NOMO-1 treated with dmso at 0.1 percent for 144 hours (cell line): ENCODE measurements around the gene TTLL9.

Source experiments
- DNase-seq: peaks from one replicate; lab custom pipeline; 2025; ENCODE audit not compliant: unreplicated experiment; lab: John Stamatoyannopoulos, UW

The TTLL9 gene

DNA sequence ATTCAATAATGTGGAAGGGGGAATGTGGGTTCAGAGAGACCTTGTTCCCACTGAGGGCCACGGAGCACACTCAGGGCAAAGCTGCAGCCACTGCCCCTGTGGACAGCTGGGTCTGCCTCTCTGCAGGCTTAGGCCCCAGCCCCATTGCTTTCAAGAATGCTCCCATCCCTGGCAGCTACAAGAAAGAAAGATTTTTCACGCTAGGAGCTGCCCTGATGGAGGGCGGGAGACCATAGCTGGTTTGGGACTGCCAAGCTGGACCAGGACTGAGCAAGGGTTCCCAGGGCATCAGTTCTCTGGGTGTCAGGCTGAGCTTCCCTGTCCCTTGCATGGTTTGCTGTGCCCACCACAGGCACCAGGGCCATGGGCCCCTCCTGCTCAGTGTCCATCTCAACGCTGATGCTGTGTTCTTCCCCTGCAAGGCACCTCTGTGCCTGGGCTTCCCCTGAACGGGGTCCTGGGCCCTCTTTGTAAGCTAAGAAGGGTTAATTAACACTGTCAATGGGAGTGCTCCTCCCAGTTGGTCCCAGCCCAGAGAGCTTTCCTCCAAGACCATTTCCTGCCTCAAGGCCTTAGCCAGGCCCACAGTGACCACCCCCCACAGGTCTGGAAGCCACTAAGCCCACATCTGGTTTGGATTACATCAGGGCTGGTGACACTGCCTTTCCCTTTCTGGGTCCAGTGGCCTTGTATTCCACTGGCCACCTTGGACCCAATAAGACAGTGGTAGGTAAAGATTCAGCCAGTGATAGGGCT is 33.4 kb upstream of the TTLL9 start:
- DNase-seq = no peak

DNA sequence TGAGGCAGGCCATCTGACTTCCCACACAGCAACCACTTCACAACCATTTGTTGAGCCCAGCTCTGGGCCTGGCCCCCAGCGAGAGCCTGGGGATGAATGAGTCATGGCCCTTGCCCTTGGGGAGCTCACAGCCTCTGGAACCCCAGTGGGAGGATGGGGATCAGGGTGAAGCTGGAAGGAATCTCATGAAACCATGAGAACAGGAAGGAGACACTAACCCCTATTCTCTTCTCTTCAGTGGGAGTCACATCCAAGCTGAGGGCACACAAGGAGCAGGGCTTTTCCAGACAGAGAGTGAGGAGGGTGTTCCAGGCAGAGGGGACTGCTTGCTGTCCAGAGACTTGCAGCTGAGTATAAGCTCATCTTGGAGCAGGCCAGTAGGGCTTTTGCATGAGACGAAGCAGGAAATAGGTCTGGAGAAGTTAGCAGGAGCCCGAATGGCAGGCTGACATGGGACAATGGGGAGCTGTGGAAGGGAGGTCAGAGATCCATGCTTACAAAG is 32.5 kb upstream of the TTLL9 start:
- no peak for DNase-seq

GRCh38 chr20:31838646-31839292 is 31.7 kb upstream of the TTLL9 start:
- DNase-seq = peak; percentile 9

GRCh38 chr20:31839782-31840487 is 30.5 kb upstream of the TTLL9 start:
- no peak for DNase-seq

- no peak for DNase-seq
These were observed 29.3 kb upstream of the TTLL9 start for GRCh38 chr20:31840906-31841816.

DNA sequence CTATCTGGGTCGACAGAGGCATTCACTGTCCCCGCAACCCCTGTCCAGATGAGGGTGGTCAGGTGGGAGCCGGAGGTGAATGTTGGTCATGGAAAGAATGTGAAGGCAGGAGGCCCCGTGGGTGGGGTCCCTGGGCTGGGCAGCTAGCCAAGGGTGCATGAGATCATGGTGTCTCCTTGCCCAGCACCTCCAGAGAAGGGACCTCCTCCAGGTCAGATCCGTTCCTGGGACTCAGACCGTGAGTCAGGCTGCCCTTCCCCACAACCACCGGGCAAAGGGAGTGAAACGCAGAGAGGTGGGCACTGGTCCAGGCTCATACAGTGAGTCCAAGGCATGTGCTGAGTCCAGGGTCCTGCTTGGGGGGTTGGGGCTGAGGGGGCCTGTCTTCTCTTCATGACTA is 28.5 kb upstream of the TTLL9 start:
- DNase-seq = no peak

- no peak for DNase-seq
These were observed 27.8 kb upstream of the TTLL9 start for GRCh38 chr20:31842471-31843157.

GRCh38 chr20:31843288-31843687 is 27.1 kb upstream of the TTLL9 start:
- DNase-seq = no peak

DNA sequence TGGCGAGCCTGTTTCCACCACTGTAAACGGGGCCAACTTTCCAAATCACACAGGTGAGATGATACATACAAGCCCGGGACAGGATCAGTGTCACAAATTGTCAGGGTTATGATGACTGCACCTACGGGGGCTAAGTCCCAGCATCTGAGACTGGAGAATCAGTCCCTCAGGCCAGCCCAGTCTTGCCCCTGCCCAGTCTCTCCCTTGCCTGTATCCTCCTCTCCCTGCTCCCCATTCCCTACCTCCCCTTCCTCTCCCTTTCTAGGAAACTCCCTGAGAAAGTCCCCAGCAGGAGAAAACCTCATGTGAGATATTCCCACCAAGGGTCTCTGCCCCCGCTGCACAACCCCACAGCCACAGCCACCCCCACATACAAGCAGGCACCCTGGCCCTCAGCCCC is 26.6 kb upstream of the TTLL9 start:
- DNase-seq = no peak

DNA sequence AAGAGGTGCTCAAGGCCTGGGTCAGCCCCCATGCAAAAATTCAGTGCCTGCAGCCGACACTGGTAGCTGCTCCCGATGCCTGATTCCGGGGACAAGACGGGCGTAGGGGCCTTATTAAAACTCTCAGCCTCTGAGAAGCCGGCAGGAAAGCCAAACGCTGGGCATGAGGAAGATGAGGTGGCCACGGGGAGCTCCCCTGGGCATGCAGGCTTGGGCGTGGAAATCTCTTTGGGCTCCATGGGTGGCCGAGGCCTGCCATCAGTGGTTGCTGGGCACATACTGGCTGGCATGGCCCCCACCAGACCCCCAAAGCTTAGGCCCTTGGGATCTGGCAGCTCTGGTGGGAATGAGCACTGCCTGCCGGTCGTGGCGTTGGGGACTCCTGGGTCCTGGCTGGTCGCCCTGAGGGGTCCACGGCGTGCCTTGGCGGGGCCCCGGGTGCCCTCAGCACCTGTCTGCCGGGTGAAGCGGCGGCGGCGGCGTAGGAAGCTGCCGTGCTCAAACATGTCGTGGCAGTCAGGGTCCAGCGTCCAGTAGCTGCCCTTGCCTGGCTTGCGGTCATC is 25.6 kb upstream of the TTLL9 start:
- no peak for DNase-seq

GRCh38 chr20:31845300-31845863 is 25.1 kb upstream of the TTLL9 start, which contains the start of gene FOXS1:
FOXS1 (minus strand) TSS chr20:31845604; CDS start chr20:31845542, 62 bp downstream.
- DNase-seq = no peak

DNA sequence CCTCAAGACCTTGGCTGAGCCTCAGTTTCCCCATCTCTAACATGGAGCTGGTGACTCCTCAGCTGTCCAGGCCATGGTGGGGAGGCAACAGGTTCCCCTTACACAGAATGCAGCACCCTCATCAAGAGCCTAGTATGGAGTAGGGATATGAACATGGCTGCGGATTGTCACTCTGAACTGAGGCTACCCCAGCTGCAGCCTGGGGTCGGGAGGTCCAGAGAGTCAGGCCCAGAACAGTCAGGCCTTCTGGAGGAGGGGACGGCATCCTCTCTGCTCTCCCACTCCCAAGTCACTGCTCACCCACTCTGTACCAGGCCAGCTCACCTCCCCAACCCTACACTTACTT is 23.7 kb upstream of the TTLL9 start:
- DNase-seq = no peak

DNA sequence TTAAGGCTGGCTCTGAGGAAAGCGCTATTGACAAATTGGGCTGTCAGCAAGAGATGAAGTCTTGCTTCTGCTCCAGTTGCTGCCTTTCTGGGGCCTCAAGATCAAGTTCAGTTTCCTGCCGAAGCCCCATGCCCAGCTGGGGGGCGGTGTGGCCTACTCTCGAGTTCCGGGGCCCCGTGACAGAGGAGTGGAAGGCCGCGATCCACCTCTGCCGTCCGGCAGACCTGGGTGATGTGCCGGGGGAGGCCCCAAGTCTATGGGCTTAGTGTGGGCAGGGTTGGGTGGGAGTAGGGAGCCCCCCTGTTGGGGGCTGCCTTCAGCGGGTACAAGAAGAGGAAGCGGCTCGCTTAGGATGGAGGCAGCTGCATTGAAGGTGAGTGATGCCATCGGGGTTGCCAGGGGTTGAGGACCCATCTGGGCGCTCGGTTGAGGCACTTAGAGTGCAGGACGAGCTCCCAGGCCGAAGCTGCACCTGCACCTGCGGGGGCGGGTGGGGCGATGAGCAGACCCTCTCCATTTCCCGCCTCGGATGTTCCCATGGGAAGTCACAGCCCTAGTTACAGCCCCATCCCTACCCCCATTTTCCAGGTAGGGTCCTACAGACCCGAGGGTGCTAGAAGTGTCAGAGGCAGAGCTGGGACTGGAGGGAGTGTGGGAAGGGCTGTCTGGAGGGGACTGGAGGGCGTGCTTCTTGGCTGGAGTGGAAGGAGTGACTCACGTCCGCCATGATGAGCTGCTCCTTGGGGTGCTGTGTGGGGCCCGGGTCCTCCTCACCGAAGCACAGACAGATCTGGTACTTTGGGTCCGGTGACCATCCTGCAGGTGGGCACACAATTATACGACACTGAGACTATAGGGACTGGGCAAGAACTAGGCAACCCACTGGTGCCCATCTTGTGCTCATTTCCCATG is 22.1 kb upstream of the TTLL9 start:
- no peak for DNase-seq

DNA sequence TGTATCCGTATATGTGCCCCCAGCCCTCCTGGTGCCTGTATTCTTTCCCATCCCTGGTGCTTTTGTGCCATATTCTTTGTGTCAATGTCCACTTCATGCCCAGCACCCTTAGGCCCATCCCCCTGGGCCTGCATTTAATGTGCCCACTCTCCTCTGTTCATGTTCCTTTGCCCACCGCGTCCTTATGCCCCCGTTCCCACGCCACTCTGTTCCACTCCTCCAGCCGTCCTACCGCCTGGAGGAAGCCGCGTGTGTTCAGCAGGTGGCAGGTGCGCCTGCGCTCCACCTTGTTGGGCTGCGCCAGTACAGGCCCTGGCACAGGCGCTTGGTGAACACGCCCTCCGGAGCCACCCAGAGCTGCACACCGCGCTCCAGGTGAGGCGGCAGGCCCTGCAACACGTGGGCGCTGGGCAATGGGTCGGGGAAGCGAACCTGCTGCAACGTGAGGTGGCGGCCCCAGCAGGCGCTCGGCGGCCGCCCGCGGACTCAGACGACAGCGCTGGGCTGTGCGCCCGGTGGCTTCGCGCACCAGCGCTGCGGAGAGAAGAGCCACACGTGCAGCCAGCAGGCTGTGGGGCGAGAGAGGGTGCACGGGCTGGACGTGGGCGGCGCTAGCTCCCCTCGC is 21.0 kb upstream of the TTLL9 start:
- DNase-seq = no peak

DNA sequence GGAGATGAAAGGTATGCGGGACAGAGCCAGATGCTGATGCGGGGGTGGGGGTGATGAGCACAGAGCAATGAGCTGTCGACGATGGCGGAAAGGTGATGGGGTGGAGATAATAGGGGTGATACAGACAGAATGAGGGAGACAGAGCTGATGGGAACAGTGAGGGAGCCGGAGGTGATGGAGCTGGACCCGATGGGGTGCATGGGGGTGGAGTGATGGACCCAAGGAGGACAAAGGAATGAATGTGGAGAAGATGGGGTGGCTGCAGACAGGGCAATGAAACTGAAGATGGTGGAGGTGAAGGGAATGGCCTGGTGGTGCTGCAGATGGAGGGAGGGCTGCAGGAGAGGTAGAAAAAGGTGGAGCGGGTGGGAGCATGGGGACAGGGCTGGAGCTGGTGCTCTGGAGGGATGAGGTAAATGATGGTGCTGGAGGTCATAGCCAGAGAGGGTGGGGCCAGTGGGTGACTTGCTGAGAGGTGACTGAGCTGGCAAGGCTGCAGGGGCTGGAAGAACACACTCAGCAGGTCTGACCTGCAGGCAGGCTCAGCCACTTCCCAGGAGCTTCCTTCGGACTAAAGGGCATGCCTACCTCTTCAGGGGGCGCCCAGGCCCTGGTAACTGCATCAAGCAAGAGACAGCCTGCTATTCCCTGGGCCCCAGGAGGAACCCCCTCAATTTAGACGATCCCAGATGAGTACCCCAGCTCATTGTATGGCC is 19.0 kb upstream of the TTLL9 start:
- DNase-seq = no peak

GRCh38 chr20:31853481-31853880 is 17.0 kb upstream of the TTLL9 start:
- DNase-seq = no peak

- DNase-seq = no peak
These were observed 13.9 kb upstream of the TTLL9 start for GRCh38 chr20:31856516-31856915.
